Left lung (tissue), 10 donors: Measurements from ENCODE around the gene MAML1. TPM values are rescaled to one million over a fixed set of nuclear protein-coding genes. Genes with fewer than 3 reads are reported as not detected.

Experiments used
- ATAC-seq: fragments of 200-7000 bp; cut with Tn5 transposase; one replicate; pipeline ENCODE4 v1.9.1; 2020; ENCODE audit warnings: moderate library complexity
- DNase-seq, 4 donors: peaks; one replicate each; pipeline ENCODE4 v3.0.0-alpha.2; 2013 to 2020
- H3K27ac ChIP-seq, 2 donors: fragments of 200-600 bp; sonication (generic) in 1 of 2; one replicate each; pipeline versions ENCODE4 v1.5.0 to v1.8.0; 2020 to 2021
- H3K27me3 ChIP-seq, 2 donors: fragments of 200-600 bp; sonication (generic) in 1 of 2; one replicate each; pipeline versions ENCODE4 v1.5.0 to v1.8.0; 2020 to 2021
- H3K36me3 ChIP-seq, 2 donors: fragments of 200-600 bp; sonication (generic) in 1 of 2; one replicate each; pipeline versions ENCODE4 v1.5.0 to v1.8.0; 2020 to 2021
- H3K4me1 ChIP-seq, 2 donors: fragments of 200-600 bp; one replicate each; pipeline ENCODE4 v1.8.0; 2021
- H3K4me3 ChIP-seq, 2 donors: fragments of 200-600 bp; sonication (generic) in 1 of 2; one replicate each; pipeline versions ENCODE4 v1.5.0 to v1.8.0; 2020 to 2021; ENCODE audit warnings: mild to moderate bottlenecking in 1 of 2
- H3K9me3 ChIP-seq, 2 donors: fragments of 200-600 bp; sonication (generic) in 1 of 2; one replicate each; pipeline versions ENCODE4 v1.5.0 to v1.8.0; 2020 to 2021
- CTCF ChIP-seq, 2 donors: fragments of 200-600 bp; sonication (generic) in 1 of 2; IDR thresholded peaks; one replicate each; pipeline versions ENCODE4 v1.5.0 to v1.8.0; 2021; ENCODE audit warnings: antibody characterized with exemption in 2 of 2
- intact Hi-C, 2 donors: fragments of 100-400 bp; cut with DNase I; formaldehyde crosslinking; loops; one replicate each; pipeline versions ENCODE4 v1.11.2 to v1.14.2; 2022
- polyA plus RNA-seq, 6 donors: library from polyadenylated mRNA; unstranded; fragments of 120-200 nt; gene quantifications; one replicate each; pipeline ENCODE4 v1.2.1, GENCODE V29; 2013; ENCODE audit not compliant: insufficient read length in 6 of 6
- total RNA-seq, 2 donors: library from RNA; stranded (reverse); fragmentation: NEBNext Ultra II Directional; extraction: Animal tissue kit (Norgen Biotek cat#: 25700); gene quantifications; one replicate each; pipeline ENCODE4 v1.2.1, GENCODE V29; 2021
- donor health status: DM: no; HTN: yes; CAD: no.
- donor health status: DM: no; HTN: no; CAD: no.

MAML1 gene
- total and polyA plus RNA-seq, 8 donors, result 23.8 to 48.1 (median 43.9) TPM

GRCh38 chr5:179794575-179794974 is 62.0 kb downstream of the MAML1 start:
- peak overlapping the region; percentile 65 to 66 for H3K4me3 ChIP-seq
- no peak for TF ChIP-seq CTCF (IDR thresholded peaks at IDR 0.05)
- H3K4me1 ChIP-seq, result peaks cover 37 to 59% of the 10 kb centered on the region in 2 donors
- intact Hi-C loops, result no loop called here
- DNase-seq (peak in 1 of 4 donors; percentile 54), ATAC-seq (no peak)
- no peaks in the 10 kb centered on the region for H3K27me3 ChIP-seq
- H3K27ac ChIP-seq, result peak overlapping the region; percentile 83 to 89
- H3K9me3 ChIP-seq, result no peaks in the 10 kb centered on the region
- H3K36me3 ChIP-seq, result peaks cover 0 to 27% of the 10 kb centered on the region in 2 donors

GRCh38 chr5:179795049-179795862 is 62.6 kb downstream of the MAML1 start:
- intact Hi-C loops, result loop anchor here in 1 of 2 donors (5.0 kb wide), 1 partner anchor 33 kb away; no protein-coding TSS in a partner anchor
- peak in 2 of 4 donors; percentile 75 to 85 for DNase-seq
- H3K9me3 ChIP-seq, result no peaks in the 10 kb centered on the region
- H3K36me3 ChIP-seq, result peaks cover 0 to 34% of the 10 kb centered on the region in 2 donors
- H3K4me1 ChIP-seq, result peaks cover 37 to 59% of the 10 kb centered on the region in 2 donors
- ATAC-seq, result peak; percentile 54
- H3K27me3 ChIP-seq, result no peaks in the 10 kb centered on the region
- TF ChIP-seq CTCF (IDR thresholded peaks at IDR 0.05), result no peak
- H3K4me3 ChIP-seq, result peak overlapping the region; percentile 65 to 66
- peak overlapping the region; percentile 83 to 89 for H3K27ac ChIP-seq

- intact Hi-C loops, result loop anchor here in 1 of 2 donors (5.0 kb wide), 1 partner anchor 34 kb away; no protein-coding TSS in a partner anchor
- Histone ChIP-seq H3K4me3 (peak overlapping the region; percentile 65 to 66), H3K27ac (peak overlapping the region; percentile 83 to 89), H3K4me1 (peaks cover 37 to 58% of the 10 kb centered on the region in 2 donors), H3K9me3 (no peaks in the 10 kb centered on the region), H3K27me3 (no peaks in the 10 kb centered on the region), H3K36me3 (peaks cover 0 to 43% of the 10 kb centered on the region in 2 donors)
- peak in 3 of 4 donors; percentile 85 to 99 (median 88) for DNase-seq
- peak; percentile 83 for ATAC-seq
- TF ChIP-seq CTCF (IDR thresholded peaks at IDR 0.05), result peak; percentile 75 to 87
These were observed 63.5 kb downstream of the MAML1 start for GRCh38 chr5:179795863-179796833.

- intact Hi-C loops, result loop anchor here in 1 of 2 donors (5.0 kb wide), 1 partner anchor 35 kb away; no protein-coding TSS in a partner anchor
- H3K4me3 ChIP-seq, result peak overlapping the region in 1 of 2 donors; percentile 65
- peak overlapping the region; percentile 83 to 89 for H3K27ac ChIP-seq
These were observed 64.4 kb downstream of the MAML1 start for GRCh38 chr5:179796877-179797608.

More at GRCh38 chr5:179796877-179797608, 64.4 kb downstream of the MAML1 start:
- peaks cover 37 to 56% of the 10 kb centered on the region in 2 donors for H3K4me1 ChIP-seq
- peaks cover 0 to 47% of the 10 kb centered on the region in 2 donors for H3K36me3 ChIP-seq
- TF ChIP-seq CTCF (IDR thresholded peaks at IDR 0.05), result no peak
- DNase-seq (peak in 1 of 4 donors; percentile 64), ATAC-seq (no peak)
- no peaks in the 10 kb centered on the region for H3K27me3 ChIP-seq
- no peaks in the 10 kb centered on the region for H3K9me3 ChIP-seq
